CD1c-positive myeloid dendritic cell (primary cell): ENCODE results near the gene TMED7.

ENCODE experiments used
- DNase-seq: peaks from one replicate; pipeline ENCODE4 v3.0.0-alpha.2; 2016; ENCODE audit errors: extremely low spot score

The TMED7 gene

GRCh38 chr5:115583474-115583873 is 42.4 kb downstream of the TMED7 start:
- no peak for DNase-seq

- DNase-seq: no peak
Measured at GRCh38 chr5:115580941-115581340, 44.9 kb downstream of the TMED7 start.

- no peak for DNase-seq
Measured at GRCh38 chr5:115579747-115580173, 46.1 kb downstream of the TMED7 start.

GRCh38 chr5:115579216-115579615 is 46.6 kb downstream of the TMED7 start:
- DNase-seq: no peak

- DNase-seq: no peak
Measured at GRCh38 chr5:115578657-115579056, 47.2 kb downstream of the TMED7 start.

GRCh38 chr5:115577741-115578140 is 48.1 kb downstream of the TMED7 start:
- no peak for DNase-seq

- no peak for DNase-seq
Measured at GRCh38 chr5:115577329-115577728, 48.5 kb downstream of the TMED7 start.

GRCh38 chr5:115575167-115576070 is 50.4 kb downstream of the TMED7 start:
- no peak for DNase-seq

- DNase-seq: no peak
Measured at GRCh38 chr5:115573133-115573532, 52.7 kb downstream of the TMED7 start.

- DNase-seq: no peak
Measured at GRCh38 chr5:115571441-115571878, 54.4 kb downstream of the TMED7 start.

- no peak for DNase-seq
Measured at GRCh38 chr5:115568668-115569067, 57.2 kb downstream of the TMED7 start.

- no peak for DNase-seq
Measured at GRCh38 chr5:115565233-115565632, 60.6 kb downstream of the TMED7 start.
